Dermis microvascular lymphatic vessel endothelial cell (primary cell): Measurements from ENCODE around the gene NUDT22. TPM values are rescaled to one million over a fixed set of nuclear protein-coding genes. Genes with fewer than 3 reads are reported as not detected.

Experiments
- DNase-seq, 2 donors: peaks; one replicate each; pipeline versions ENCODE4 v3.0.0 to v3.0.0-alpha.2; 2010; ENCODE audit warnings: low read depth in 2 of 2
- total RNA-seq: library from RNA; depleted of rRNA; stranded (reverse); fragments of >200 nt; gene quantifications from 2 replicates; pipeline ENCODE4 v1.2.1, GENCODE V29; 2014

Gene NUDT22
- total RNA-seq, 1 donor from 2014 or later, result 26.4 TPM

GRCh38 chr11:64269540-64270220, 43.6 kb downstream of the NUDT22 start:
- peak; percentile 100 for DNase-seq

GRCh38 chr11:64275031-64275800, 49.1 kb downstream of the NUDT22 start:
- no peak for DNase-seq

- no peak for DNase-seq
Measured at GRCh38 chr11:64275841-64276240, 49.8 kb downstream of the NUDT22 start.

- DNase-seq, result no peak
Measured at GRCh38 chr11:64276653-64277431, 50.8 kb downstream of the NUDT22 start.

- no peak for DNase-seq
Measured at GRCh38 chr11:64278576-64279190, 52.6 kb downstream of the NUDT22 start.

Other genes starting within 250 kb of the NUDT22 start
- gene OTUB1, start 239.8 kb upstream of the NUDT22 start, total RNA-seq, result 50.2 and 62.2 TPM in 2 replicates
- gene FLRT1, start 190.3 kb upstream of the NUDT22 start, total RNA-seq, result not detected in 2 replicates
- 23.1 and 25.4 TPM in 2 replicates for gene MACROD1, start 60.2 kb upstream of the NUDT22 start, total RNA-seq
- gene STIP1, start 40.1 kb upstream of the NUDT22 start, total RNA-seq, result 117 and 122 TPM in 2 replicates
- 5.4 and 15.7 TPM in 2 replicates for gene FERMT3, start 19.6 kb upstream of the NUDT22 start, total RNA-seq
- 19.3 and 27.6 TPM in 2 replicates for gene TRPT1, start 88 bp upstream of the NUDT22 start, total RNA-seq
- 7.8 and 20.1 TPM in 2 replicates for gene DNAJC4, start 4.3 kb downstream of the NUDT22 start, total RNA-seq
- 7.7 and 22.4 TPM in 2 replicates for gene VEGFB, start 8.3 kb downstream of the NUDT22 start, total RNA-seq
- gene FKBP2, start 14.8 kb downstream of the NUDT22 start, total RNA-seq, result 51.3 and 69.7 TPM in 2 replicates
- 130 and 156 TPM in 2 replicates for gene PPP1R14B, start 20.7 kb downstream of the NUDT22 start, total RNA-seq
- gene PLCB3, start 25.3 kb downstream of the NUDT22 start, total RNA-seq, result 16.3 and 17.3 TPM in 2 replicates
- 65.4 and 65.7 TPM in 2 replicates for gene BAD, start 58.4 kb downstream of the NUDT22 start, total RNA-seq
- 6.2 and 9.5 TPM in 2 replicates for gene GPR137, start 59.6 kb downstream of the NUDT22 start, total RNA-seq
- gene KCNK4, start 65.0 kb downstream of the NUDT22 start, total RNA-seq, result not detected in 2 replicates
- 0.25 TPM in 1 of 2 replicates, not detected in the other for gene CATSPERZ, start 74.1 kb downstream of the NUDT22 start, total RNA-seq
- gene ESRRA, start 79.2 kb downstream of the NUDT22 start, total RNA-seq, result 42.0 and 56.0 TPM in 2 replicates
- gene TRMT112, start 91.3 kb downstream of the NUDT22 start, total RNA-seq, result 168 and 222 TPM in 2 replicates
- 217 and 224 TPM in 2 replicates for gene PRDX5, start 91.8 kb downstream of the NUDT22 start, total RNA-seq
- gene CCDC88B, start 113.9 kb downstream of the NUDT22 start, total RNA-seq, result 1.5 and 1.8 TPM in 2 replicates
- gene RPS6KA4, start 132.9 kb downstream of the NUDT22 start, total RNA-seq, result 29.4 and 35.8 TPM in 2 replicates